OCI-LY3 (cell line): ENCODE measurements around the gene C1QTNF1.

ENCODE experiments used
- H2AFZ ChIP-seq: fragments of 200-600, 300-600 bp; shearing (Covaris generic); 2 replicates; pipeline ENCODE4 v1.6.0; 2014; ENCODE audit warnings: antibody characterized with exemption, low read depth, low read length
- H3K27ac ChIP-seq: fragments of 200-600, 300-600 bp; sonication (generic); 2 replicates; pipeline ENCODE4 v1.5.1; 2014; ENCODE audit warnings: mild to moderate bottlenecking, low read length, moderate library complexity, mixed read lengths
- H3K27me3 ChIP-seq: fragments of 200-600, 300-600 bp; sonication (generic); 2 replicates; pipeline ENCODE4 v1.6.1; 2014; ENCODE audit warnings: low read depth, low read length, mixed read lengths
- H3K36me3 ChIP-seq: fragments of 200-600, 300-600 bp; sonication (generic); replicated peaks from 2 replicates; pipeline ENCODE3; 2014; ENCODE audit warnings: low read depth, low read length, mixed read lengths
- H3K4me1 ChIP-seq: fragments of 300-600, 200-600 bp; sonication (generic); 2 replicates; pipeline ENCODE4 v1.6.1; 2014; ENCODE audit warnings: low read length, mixed read lengths
- H3K4me2 ChIP-seq: fragments of 200-600, 300-600 bp; sonication (generic); 2 replicates; pipeline ENCODE4 v1.6.1; 2014; ENCODE audit warnings: low read length, mixed read lengths
- H3K4me3 ChIP-seq: fragments of 300-600, 200-600 bp; sonication (generic); 2 replicates; pipeline ENCODE4 v1.5.1; 2014; ENCODE audit warnings: antibody characterized with exemption, mild to moderate bottlenecking, low read length, moderate library complexity
- H3K79me2 ChIP-seq: fragments of 300-600, 200-600 bp; shearing (Covaris generic); 2 replicates; pipeline ENCODE4 v1.6.1; 2014; ENCODE audit warnings: mild to moderate bottlenecking, low read length, mixed read lengths
- H3K9ac ChIP-seq: fragments of 300-600, 200-600 bp; shearing (Covaris generic); 2 replicates; pipeline ENCODE4 v1.6.0; 2014; ENCODE audit warnings: mild to moderate bottlenecking, low read length, moderate library complexity
- H3K9me3 ChIP-seq: fragments of 200-600, 300-600 bp; shearing (Covaris generic); 2 replicates; pipeline ENCODE4 v1.6.1; 2014; ENCODE audit warnings: low read length, mixed read lengths; ENCODE audit not compliant: insufficient read depth
- H4K20me1 ChIP-seq: fragments of 200-600, 300-600 bp; sonication (generic); 2 replicates; pipeline ENCODE4 v1.6.1; 2016; ENCODE audit warnings: low read length, mixed read lengths; ENCODE audit not compliant: insufficient read depth
- EZH2phosphoT487 ChIP-seq: fragments of 200-600 bp; shearing (Covaris generic); IDR thresholded peaks from 2 replicates; pipeline ENCODE4 v1.6.1; 2018; ENCODE audit warnings: antibody characterized with exemption, mixed run types, low read depth
- TF ChIP-seq, protein P1 (sequence below): fragments of 200-600, 300-600 bp; sonication (generic); IDR thresholded peaks from 2 replicates; pipeline ENCODE4 v1.5.1; 2014; ENCODE audit warnings: antibody characterized with exemption, low read length, low read depth

Gene C1QTNF1

DNA sequence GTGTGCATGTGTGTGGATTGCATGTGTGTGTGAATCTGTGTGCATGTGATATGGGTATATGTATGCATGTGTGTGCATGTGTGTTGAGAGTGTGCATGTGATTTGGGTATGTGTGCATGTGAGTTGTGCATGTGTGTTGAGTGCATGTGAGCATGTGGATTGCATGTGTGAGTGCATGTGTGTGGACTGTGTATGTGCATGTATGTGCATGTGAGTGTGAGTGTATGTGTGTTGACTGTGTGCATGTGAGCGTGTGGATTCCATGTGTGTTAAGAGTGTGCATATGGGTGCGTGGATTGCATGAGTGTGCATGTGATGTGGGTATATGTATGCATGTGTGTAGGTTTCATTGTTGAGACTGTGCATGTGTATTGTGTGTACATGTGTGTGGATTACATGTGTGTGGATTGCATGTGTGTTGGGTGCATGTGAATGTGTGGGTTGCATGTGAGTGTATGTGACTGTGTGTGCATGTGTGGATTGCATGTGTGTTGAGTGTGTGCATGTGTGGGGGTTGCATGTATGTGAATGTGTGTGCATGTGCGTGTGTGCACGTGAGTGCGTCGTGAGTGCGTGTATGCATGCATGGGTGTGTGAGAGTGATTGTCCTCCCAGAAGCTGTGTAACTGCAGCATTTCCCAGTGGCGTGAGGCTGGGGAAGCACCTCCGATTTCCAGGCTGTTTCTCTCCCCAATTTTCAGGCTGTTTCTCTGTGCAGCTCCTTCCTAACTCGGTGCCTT is 19.4 kb downstream of the C1QTNF1 start:
- H3K4me3 ChIP-seq: no peak overlapping the region
- H3K4me2 ChIP-seq: no peak overlapping the region
- H3K27me3 ChIP-seq: no peaks in the 10 kb centered on the region
- no peak overlapping the region for H2AFZ ChIP-seq
- H3K9ac ChIP-seq: no peak overlapping the region
- H3K36me3 ChIP-seq: no peaks in the 10 kb centered on the region
- H3K9me3 ChIP-seq: no peaks in the 10 kb centered on the region
- no peak overlapping the region for H3K27ac ChIP-seq
- no peaks in the 10 kb centered on the region for H3K79me2 ChIP-seq
- no peaks in the 10 kb centered on the region for H3K4me1 ChIP-seq
- H4K20me1 ChIP-seq: no peaks in the 10 kb centered on the region
- TF ChIP-seq, protein P1, sequence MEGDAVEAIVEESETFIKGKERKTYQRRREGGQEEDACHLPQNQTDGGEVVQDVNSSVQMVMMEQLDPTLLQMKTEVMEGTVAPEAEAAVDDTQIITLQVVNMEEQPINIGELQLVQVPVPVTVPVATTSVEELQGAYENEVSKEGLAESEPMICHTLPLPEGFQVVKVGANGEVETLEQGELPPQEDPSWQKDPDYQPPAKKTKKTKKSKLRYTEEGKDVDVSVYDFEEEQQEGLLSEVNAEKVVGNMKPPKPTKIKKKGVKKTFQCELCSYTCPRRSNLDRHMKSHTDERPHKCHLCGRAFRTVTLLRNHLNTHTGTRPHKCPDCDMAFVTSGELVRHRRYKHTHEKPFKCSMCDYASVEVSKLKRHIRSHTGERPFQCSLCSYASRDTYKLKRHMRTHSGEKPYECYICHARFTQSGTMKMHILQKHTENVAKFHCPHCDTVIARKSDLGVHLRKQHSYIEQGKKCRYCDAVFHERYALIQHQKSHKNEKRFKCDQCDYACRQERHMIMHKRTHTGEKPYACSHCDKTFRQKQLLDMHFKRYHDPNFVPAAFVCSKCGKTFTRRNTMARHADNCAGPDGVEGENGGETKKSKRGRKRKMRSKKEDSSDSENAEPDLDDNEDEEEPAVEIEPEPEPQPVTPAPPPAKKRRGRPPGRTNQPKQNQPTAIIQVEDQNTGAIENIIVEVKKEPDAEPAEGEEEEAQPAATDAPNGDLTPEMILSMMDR: no peak
- TF ChIP-seq EZH2phosphoT487: no peak

DNA sequence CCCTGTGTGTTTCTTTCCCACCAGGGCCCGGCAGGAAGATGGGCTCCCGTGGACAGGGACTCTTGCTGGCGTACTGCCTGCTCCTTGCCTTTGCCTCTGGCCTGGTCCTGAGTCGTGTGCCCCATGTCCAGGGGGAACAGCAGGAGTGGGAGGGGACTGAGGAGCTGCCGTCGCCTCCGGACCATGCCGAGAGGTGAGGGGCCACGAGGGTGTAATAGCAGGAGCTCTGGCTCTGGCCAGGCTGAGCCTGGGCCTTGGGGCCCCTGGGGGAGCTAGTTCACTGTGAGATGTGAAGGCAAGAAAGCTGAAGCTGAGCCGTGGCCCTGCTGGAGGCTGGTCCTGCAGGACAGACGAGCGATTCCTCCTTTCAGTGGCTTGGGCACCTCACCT is 20.0 kb downstream of the C1QTNF1 start:
- H3K4me2 ChIP-seq: no peak overlapping the region
- H3K36me3 ChIP-seq: no peaks in the 10 kb centered on the region
- no peak overlapping the region for H3K9ac ChIP-seq
- no peaks in the 10 kb centered on the region for H4K20me1 ChIP-seq
- no peak overlapping the region for H2AFZ ChIP-seq
- H3K27me3 ChIP-seq: no peaks in the 10 kb centered on the region
- no peaks in the 10 kb centered on the region for H3K4me1 ChIP-seq
- TF ChIP-seq, protein P1: no peak
- no peak for TF ChIP-seq EZH2phosphoT487
- H3K79me2 ChIP-seq: no peaks in the 10 kb centered on the region
- H3K4me3 ChIP-seq: no peak overlapping the region
- no peak overlapping the region for H3K27ac ChIP-seq
- no peaks in the 10 kb centered on the region for H3K9me3 ChIP-seq

DNA sequence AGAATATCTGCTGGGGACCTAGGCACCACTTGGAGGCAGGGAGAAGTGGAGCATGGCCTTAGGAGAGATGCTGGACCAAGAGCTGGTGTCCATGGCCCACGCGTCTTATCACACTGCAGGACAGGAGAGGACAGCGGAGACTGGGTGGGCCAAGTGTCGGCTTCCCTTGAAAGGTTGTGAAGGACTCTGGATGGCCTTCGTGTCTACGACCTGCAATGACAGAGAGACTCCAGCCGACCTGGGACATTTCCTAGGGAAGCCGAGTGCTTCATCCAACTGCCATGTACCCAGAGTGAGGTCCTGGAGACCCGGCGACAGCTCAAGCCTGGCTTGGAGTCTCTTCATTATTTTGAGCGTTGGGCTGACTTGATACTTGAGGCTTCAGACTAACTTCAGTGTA is 20.5 kb downstream of the C1QTNF1 start:
- no peaks in the 10 kb centered on the region for H4K20me1 ChIP-seq
- H3K27ac ChIP-seq: no peak overlapping the region
- H3K27me3 ChIP-seq: no peaks in the 10 kb centered on the region
- H3K36me3 ChIP-seq: no peaks in the 10 kb centered on the region
- no peaks in the 10 kb centered on the region for H3K79me2 ChIP-seq
- H3K9me3 ChIP-seq: no peaks in the 10 kb centered on the region
- H3K4me2 ChIP-seq: no peak overlapping the region
- no peak overlapping the region for H3K9ac ChIP-seq
- no peaks in the 10 kb centered on the region for H3K4me1 ChIP-seq
- no peak overlapping the region for H3K4me3 ChIP-seq
- no peak overlapping the region for H2AFZ ChIP-seq
- no peak for TF ChIP-seq EZH2phosphoT487
- TF ChIP-seq, protein P1: no peak

DNA sequence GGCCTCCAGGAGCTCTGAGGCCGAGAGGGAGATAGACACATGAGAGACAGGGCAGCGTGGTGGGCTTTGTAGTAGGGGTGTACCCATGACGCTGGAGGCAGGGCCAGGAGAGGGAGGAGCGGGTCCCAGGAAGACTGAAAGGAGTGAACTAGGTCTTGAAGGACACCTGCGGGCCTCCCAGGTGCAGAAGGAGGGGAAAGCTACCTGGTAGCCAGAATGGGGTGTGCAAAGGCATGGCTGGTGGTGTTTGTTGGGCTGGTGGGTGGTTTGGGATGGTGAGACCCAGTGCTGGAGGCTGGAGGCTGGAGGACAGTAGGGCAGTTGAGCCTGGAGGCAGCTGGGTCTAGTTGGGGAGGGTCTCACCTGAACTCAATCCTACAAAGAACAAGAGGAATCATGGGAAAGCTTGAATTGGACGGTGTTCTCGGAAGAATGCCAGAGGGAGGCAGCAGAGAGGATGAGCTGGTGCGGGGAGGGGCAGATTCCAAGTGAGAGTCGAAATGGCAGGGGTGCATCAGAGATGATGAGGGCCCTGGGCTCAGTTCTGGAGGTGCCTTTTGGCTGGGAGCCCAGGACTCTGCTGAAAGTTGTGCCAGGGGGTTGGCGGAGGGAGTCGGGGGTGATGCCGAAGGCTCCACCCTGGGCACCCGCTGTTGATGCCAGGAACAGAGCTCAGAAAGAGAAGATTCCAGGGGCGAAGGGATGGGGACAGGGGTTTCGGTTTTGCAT is 21.2 kb downstream of the C1QTNF1 start:
- H4K20me1 ChIP-seq: no peaks in the 10 kb centered on the region
- TF ChIP-seq, protein P1: no peak

More for the DNA sequence above, 21.2 kb downstream of the C1QTNF1 start:
- Histone ChIP-seq H3K9me3 (no peaks in the 10 kb centered on the region), H2AFZ (no peak overlapping the region), H3K36me3 (no peaks in the 10 kb centered on the region), H3K4me1 (no peaks in the 10 kb centered on the region), H3K27ac (no peak overlapping the region), H3K79me2 (no peaks in the 10 kb centered on the region), H3K9ac (no peak overlapping the region), H3K4me3 (no peak overlapping the region), H3K4me2 (no peak overlapping the region), H3K27me3 (no peaks in the 10 kb centered on the region)
